GM19455 (cell line): ENCODE measurements around the gene GPSM3.
A peak's percentile ranks its signal among the peaks of the same experiment; 100 is the strongest.

Source experiments
- ATAC-seq: cut with Tn5 transposase; IDR thresholded peaks from one replicate; pipeline ENCODE4 v1.9.1; 2021; ENCODE audit not compliant: unreplicated experiment

GPSM3 gene

DNA sequence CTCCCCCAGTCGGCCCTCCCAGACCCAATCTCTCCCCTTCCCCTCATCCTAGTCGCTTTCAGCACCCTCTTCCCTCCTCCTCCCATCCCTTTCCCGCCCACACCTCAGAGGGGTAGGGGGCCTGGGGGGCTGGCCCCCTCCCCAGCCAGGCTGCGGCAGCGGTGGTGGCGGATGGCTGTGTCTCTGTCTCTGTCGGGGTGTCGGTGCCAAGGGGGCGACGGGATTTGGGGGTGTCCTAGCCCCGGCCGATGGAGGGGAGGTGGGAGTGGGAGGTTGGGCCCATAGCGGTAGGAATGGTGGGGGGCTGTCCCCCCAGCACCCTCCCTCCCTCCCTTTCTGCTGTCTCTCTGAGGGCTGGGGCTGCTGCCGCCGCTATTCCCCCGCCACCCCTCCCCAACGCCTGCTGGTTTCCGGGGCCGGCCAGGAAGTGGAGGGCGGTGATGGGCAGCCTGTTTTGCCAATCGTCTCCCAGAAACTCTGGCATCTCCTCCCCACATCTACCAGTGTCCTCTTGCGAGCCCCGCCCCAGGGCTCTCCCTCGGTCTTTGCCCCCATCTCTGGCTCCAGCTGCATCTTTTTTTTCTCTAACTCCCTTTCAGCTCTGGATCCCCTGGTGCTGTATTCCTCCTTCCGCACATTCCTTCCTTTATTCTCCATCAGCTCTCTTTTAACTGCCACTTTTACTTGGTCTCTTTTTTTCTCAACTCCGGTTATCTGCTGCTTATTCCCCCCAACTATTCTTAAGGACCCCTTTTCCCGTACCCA, 16.6 kb downstream of the GPSM3 start, which contains the start of gene AGPAT1:
Gene AGPAT1, minus strand, starts transcription at position 374 of the 765 bp plus-strand sequence. CDS start 4,588 bp downstream, outside the sequence.
- peak; percentile 45 for ATAC-seq

DNA sequence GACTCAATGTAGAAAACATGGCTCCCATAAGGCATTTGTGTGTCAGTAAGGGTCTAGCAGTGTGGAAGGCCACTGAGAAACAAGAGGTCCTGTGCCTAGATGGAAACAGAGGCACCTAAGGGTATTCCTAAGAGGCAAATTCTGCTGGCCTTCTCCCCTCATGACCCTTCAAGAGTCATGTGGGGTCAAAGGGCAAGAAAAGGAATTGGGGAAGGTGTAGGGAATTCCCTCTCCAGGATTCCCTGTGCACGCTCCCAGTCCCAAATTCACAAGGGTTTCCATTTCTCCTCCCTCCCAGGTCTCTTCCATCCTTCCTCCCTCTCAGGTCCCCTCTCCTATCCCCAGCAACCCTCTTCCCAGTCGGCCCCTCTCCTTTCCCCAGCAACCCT, 17.1 kb downstream of the GPSM3 start:
- ATAC-seq, result no peak

DNA sequence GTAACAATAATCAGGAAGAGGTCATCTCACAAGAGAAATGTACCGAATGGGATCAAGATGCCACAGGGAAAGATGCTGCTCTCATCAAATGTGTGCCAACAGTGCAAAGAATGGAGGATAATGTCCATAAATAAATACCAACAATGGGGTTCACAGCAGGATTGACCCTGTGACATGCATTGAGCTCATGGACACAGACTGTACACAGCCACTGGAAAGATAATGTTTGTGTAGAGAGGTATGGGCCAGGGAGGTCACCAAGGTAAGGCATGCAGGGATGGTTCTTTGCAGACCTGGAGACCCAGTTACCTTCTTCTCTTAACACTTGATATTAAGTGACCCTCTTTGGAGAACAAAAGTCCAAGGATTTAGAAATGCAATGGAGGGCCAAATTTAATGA, 18.0 kb downstream of the GPSM3 start:
- ATAC-seq, result no peak

DNA sequence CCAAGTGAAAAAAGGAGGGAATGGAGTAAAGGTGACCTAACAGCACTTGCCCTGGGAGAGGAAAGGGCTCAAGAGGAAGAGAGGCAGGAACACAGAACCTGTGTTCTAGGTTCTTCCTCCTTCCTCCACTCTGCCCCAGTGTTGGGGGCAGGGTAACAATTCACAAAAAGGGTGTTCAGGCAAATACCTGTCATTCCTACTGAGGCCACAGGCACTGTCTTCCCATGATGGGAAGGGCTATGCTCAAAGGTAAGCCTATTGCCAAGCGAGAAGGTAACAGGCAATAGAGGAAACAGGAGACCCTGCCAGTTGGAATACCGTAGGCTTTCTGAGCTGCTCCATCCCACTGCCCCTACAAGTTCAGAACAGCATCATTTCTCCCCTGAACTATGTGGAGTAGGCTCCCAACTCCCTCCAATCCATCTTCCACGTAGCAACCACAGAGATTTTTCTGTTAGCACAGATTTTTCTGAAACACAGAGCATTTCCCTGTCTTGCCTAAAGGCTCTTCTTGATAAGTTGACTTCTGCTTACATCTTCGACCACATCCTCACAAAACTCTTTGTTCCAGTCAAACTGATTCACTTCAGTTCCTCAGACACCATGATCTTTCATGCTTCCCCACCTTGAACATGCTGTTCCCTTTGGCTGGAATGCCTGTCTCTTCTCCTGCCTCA, 19.3 kb downstream of the GPSM3 start:
- no peak for ATAC-seq

DNA sequence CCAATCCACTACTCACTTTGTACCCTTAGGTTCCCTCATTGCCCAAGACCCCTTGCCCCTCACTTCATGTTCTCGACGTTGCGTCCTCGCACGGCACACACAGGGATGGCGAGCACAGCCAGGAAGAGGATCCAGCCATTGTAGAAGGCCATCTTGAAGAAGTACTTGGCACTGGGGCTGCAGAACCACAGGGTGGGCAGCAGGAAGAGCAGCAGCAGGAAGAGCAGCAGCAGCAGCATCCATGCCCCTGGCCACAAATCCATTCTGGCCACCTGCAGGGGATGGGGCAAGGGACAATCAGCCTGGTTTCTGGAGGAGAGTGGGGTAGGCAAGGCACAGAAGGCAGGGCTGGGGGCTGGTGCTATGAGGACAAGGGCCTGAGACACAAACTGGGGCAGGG, 21.2 kb downstream of the GPSM3 start:
- no peak for ATAC-seq

DNA sequence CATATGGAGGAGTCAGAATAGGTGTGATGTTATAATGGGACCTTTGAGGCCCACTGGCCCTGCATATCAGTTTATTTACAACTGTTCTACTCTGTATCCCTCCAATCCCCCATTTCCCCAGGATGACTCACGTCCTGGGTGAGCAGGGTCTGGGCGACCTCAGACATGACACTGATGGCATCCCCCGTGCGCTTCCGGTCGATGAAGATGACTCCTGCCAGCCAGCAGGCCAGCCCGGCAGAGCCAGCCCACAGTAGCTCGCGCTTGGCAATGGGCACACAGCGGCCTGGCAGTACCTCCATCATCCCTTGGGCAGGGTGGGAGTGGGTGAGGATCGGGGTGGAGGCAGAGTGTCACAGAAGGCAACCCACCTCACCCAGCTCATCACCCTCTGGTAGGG, 22.1 kb downstream of the GPSM3 start:
- ATAC-seq, result no peak

DNA sequence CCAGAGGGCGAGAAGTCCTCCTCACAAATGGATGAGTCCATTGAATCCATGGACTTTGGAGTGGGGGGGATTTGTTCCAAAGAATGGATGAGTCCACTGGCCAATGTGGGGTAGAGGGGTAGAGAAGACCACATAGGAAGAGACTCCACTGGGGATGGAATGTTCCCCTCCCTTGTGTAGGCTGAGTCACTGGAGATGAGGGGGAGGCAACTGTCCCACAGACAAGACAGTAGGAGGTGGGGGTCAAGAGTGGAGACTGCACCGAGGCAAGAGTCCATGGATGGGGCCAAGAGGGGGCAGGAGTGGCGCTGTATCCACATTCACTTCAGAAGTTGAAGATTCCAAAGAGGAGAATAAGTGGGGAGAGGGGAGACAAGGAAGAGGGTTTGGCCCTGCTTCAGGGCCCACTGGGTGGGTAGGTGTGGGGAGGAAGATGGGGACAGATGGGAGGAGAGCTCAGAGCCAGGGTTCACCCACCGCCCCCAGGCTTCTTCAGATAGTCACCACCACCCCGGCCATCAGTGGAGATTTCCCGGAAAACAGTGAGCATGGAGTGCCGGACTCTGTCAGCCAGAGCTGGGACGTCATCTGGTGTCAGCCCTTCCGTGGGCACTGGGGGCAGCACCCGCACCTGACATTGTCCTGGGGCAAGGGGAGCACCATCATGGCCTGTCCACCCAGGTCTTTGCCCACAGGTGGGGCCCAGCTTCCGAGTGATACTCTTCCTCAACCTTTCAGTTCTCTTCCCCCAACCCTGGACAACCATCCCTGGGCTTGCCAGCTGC, 23.4 kb downstream of the GPSM3 start:
- no peak for ATAC-seq

DNA sequence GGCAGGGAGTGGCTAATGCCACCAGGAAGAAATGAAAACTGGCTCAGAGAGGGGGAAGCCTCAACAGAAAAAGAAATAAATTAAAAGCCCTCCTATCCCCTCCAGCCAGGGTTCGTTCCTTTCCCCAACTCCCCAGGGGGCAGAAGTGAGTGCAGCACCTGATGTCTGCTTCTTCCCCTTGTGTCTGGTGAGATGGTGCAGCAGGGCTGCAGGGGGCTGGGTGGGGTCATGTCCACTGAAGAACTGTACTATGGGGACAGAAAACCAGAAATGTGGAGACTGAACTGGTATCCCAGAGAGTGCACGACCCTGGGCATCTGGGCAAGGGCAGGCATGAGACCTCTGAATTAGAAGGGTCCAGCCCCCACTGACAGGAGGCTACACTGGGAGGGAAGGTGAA, 24.1 kb downstream of the GPSM3 start:
- no peak for ATAC-seq

DNA sequence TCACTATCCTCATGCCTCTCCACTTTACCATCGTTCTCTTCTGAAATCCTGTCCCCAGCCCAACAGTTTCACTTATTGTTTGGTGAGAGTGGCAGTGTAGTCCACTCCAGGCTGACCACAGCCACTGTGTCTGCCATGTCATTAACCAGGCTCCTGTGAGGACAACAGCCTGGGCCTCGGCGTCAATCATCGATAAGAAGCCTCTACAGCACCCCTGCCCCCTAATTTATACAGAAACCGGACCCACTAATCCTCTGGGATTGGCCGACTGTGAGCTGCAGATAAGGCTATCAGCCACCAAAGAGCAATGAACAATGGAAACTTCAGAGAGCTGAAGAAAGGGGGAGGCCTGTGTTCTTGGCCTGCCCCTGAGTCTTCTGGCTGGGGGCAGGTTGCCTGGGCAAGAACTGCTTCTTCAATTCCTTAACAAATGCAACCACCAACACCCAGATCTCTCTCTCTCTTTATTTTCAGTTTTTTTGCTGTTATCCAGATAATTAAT, 24.6 kb downstream of the GPSM3 start:
- ATAC-seq, result no peak

DNA sequence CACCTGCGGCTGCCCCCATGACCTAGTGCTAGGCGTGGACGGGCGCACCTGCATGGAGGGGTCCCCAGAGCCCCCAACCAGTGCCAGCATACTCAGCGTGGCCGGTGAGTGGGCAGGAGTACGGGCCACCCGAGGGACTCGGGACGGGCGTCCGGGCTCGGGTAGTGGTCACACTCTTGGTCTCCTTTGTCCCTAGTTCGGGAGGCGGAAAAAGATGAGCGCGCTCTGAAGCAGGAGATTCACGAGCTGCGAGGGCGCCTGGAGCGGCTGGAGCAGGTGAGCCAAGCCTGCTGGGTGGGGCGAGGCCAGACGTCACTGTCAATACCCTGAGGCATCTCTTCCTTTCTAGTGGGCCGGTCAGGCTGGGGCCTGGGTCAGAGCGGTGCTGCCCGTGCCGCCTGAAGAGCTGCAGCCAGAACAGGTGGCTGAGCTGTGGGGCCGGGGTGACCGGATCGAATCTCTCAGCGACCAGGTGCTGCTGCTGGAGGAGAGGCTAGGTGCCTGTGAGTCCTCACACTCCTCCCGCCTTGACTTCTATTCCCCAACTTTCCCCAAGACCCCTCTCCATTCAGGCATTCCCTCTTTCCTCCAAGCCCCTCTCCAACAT, 25.2 kb downstream of the GPSM3 start:
- ATAC-seq, result no peak

DNA sequence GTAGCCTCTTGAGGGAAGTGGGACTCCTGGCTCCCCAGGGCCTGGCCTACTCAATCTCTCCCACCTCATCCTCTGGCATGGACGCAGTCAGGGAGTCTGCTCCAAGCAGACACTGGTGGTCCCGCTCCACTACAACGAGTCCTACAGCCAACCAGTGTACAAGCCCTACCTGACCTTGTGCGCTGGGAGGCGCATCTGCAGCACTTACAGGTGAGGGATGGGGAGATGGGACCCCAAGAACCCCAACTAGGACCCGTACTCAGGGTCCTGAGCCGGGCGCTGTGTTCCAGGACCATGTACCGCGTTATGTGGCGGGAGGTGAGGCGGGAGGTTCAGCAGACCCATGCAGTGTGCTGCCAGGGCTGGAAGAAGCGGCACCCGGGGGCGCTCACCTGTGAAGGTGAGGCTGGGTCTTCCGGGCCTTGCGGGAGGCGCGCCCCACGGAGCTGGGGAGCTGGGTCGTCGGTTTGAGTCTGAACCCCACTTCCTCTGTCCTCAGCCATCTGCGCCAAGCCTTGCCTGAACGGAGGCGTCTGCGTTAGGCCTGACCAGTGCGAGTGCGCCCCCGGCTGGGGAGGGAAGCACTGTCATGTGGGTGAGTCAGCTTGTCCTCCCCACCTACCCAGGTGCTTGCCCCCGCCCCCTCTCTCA, 25.9 kb downstream of the GPSM3 start:
- ATAC-seq, result no peak

DNA sequence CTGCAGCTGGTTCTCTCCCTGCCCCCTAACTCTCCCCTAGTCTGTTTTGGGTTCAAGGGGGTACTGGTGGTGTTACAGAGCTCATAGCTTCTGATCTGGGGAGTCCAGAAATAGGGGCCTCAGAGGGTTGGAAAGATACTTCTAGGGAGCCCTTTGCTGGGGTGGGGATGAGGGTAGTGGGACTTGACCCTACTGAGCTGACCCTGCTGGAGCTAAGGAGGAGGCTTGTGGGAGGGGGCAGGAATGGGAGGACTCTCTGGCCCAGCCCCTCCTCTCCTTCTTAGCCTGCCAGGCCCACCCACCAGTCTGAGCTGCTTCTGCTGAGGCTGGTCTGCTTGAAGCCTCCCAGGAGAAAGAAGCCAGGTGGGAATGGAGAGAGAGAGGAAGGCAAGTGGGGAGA, 28.1 kb downstream of the GPSM3 start, which contains the start of gene EGFL8:
Gene EGFL8, plus strand, starts transcription at position 301 of the 400 bp plus-strand sequence. CDS start 1,571 bp downstream, outside the sequence.
- ATAC-seq, result no peak

DNA sequence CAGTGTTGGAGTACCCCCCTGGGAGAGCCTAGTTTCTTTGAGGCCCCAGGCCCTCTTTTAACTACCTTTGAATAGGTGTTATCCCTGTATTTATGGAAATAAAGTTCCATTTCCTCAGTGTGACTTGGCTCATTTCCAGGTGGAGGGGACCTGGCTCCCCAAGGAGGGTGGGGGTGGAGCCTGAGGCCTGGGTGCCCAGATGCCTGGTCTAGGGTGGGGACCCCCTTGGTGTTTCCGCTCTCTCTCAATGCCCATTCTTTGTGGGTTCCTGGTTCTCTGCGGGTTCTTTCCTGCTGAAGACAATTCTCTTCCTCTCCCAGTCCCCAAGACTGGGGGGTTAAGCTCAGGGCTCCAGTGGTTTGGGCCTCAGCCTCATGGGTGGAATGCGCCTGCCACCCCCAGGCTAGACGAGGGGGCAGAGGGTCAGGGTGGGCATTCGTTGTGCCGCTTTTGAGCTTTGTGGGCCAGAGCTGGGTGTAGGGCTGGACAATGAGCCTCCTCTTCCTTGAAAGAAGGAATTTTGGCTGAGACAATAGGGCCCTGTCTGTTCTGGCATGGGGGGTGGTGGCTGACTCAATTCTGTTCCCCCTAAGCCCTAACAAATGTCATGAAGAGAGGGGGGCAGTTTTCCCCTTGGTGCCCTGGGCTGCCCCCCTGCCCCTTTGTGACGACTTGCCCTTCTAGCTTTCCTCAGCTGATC, 28.7 kb downstream of the GPSM3 start:
- no peak for ATAC-seq

DNA sequence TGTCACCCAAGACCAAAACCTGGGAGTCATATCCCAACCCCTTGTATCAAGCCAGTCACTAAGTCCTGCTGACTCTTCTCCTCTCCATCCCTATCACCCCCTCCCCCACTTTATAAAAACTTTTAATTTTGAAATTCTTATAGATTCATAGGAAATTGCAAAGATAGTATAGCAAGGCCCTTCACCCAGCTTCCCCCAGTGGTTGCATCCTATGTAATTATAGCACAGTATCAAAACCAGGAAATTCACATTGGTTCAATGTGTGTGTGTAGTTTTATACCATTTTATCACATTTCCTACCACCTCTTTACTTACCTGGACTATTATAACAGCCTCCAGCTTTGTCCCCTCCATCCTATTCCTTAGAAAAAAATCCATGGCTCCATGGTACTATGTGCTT, 34.4 kb downstream of the GPSM3 start:
- ATAC-seq, result no peak

DNA sequence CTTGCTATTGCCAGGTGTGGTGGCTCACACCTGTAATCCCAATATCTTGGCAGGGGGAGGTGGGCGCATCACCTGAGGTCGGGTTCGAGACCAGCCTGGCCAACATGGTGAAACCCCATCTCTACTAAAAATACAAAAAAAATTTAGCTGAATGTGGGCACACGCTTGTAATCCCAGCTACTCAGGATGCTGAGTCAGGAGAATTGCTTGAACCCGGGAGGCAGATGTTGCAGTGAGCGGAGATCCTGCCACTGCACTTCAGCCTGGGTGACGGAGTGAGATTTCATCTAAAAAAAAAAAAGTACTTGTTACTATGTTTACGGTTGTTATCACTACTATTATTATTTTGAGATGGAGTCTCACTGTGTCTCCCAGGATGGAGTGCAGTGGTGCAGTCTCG, 35.6 kb downstream of the GPSM3 start:
- ATAC-seq, result no peak

DNA sequence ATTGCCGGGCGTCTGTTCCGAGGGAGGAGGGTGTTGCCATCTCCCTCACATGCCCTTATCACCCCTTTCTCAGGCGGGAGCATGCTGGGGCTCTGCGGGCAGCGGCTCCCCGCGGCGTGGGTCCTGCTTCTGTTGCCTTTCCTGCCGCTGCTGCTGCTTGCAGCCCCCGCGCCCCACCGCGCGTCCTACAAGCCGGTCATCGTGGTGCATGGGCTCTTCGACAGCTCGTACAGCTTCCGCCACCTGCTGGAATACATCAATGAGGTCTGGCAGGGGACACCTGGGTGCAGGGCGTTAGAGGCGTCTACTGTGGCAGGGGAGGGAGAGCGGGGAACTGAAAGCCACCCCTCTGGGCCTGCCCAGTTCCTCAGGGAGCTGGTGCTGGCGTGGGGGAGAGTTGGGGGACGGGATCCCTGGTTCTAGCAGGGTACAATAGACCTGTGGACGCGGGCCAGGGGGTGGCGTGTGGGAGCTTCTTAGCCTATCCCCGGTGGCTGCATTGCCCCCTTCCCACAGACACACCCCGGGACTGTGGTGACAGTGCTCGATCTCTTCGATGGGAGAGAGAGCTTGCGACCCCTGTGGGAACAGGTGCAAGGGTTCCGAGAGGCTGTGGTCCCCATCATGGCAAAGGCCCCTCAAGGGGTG, 37.8 kb downstream of the GPSM3 start:
- no peak for ATAC-seq

DNA sequence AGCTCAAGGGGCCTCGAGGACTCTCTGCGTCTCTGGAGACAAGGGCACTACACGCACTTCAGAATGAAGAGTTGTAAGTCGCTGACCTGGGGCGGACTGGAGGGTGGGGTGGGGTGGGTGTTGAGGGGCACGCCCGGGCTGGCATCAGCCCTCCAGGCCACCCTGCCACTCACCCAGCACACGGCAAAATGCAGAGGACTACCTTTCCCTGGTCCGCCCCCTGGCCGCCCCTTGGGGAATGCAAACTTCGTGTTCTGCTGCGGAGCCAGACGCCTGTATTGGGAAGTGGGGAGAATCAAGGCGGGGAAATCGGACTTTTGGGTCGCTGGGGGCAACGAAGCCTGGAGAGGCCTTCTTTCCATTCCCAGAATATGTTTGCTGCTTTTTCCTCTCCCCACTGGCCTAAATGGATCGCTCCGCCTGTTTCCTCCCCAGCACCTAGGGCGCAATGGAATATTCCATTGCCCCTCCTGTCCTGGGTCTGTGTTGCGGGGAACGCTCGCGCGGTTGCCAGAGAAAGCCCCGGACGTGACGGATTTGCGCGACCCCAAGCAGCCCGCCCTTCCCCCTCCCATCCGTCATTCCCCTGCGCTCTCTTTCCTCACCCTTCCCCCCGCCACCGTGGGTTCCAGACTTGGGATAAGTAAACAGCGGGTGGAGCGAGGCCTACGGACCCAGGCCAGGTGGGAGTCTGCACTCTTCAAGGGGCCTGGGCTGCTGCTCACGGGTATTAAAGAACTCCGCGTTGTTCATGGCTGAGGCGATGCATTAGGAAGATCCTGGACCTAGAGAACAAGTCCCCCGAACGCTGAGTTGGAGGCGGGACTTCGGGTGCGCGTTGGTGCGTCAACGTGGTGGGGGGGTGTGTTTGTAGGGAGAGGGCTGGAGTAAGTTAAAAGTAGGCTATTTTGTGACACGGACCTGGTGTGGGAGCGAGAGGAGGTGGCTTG, 38.6 kb downstream of the GPSM3 start, which contains the start of gene PPT2:
Gene PPT2, plus strand, starts transcription at position 578 of the 950 bp plus-strand sequence. CDS start 454 bp downstream, outside the sequence.
- ATAC-seq, result no peak
